ENCODE data around the gene BCL7C. TPM values are rescaled to one million over a fixed set of nuclear protein-coding genes. Genes with fewer than 3 reads are reported as not detected.
A peak's percentile ranks its signal among the peaks of the same experiment; 100 is the strongest.

Gene BCL7C
- total RNA-seq, 2 donors from 2014 or later, result 19.9 to 34.5 TPM

- intact Hi-C loops (cut with DNase I), result loop anchor here (5.0 to 10.0 kb wide), 2 partner anchors 55 to 198 kb away; no protein-coding TSS in a partner anchor
Observed at GRCh38 chr16:30902029-30902972, 8.4 kb upstream of the BCL7C start.

GRCh38 chr16:30901201-30902028, 7.5 kb upstream of the BCL7C start:
- no peak for TF ChIP-seq CTCF (IDR thresholded peaks at IDR 0.05)
- intact Hi-C loops (cut with DNase I), result loop anchor here (5.0 to 10.0 kb wide), 2 partner anchors 54 to 197 kb away; no protein-coding TSS in a partner anchor

More at GRCh38 chr16:30902029-30902972, 8.4 kb upstream of the BCL7C start:
- TF ChIP-seq CTCF (IDR thresholded peaks at IDR 0.05), result no peak
- peak overlapping the region; percentile 55 for H3K4me3 ChIP-seq
- H3K9ac ChIP-seq (ENCODE audit: low read depth in 2 of 2, low read length in 2 of 2), result peak overlapping the region; percentile 71 to 90
- no peaks in the 10 kb centered on the region for H3K36me3 ChIP-seq
- H3K27ac ChIP-seq, result peak overlapping the region; percentile 84
- DNase-seq, result peak; percentile 67
- peaks cover under 1% of the 10 kb centered on the region for H3K4me1 ChIP-seq
- H3K27me3 ChIP-seq, result no peaks in the 10 kb centered on the region
- no peaks in the 10 kb centered on the region for H3K9me3 ChIP-seq

GRCh38 chr16:30900588-30900987, 6.7 kb upstream of the BCL7C start:
- Histone ChIP-seq H3K36me3 (no peaks in the 10 kb centered on the region), H3K9ac (ENCODE audit: low read depth in 2 of 2, low read length in 2 of 2) (no peak overlapping the region), H3K9me3 (no peaks in the 10 kb centered on the region), H3K4me3 (no peak overlapping the region), H3K4me1 (peaks cover 3% of the 10 kb centered on the region), H3K27ac (no peak overlapping the region), H3K27me3 (no peaks in the 10 kb centered on the region)
- DNase-seq, result no peak
- TF ChIP-seq CTCF (IDR thresholded peaks at IDR 0.05), result no peak
- intact Hi-C loops (cut with DNase I), result loop anchor here (5.0 to 10.0 kb wide), 2 partner anchors 53 to 196 kb away; no protein-coding TSS in a partner anchor

More at GRCh38 chr16:30901201-30902028, 7.5 kb upstream of the BCL7C start:
- Histone ChIP-seq H3K4me1 (peaks cover 3% of the 10 kb centered on the region), H3K9me3 (no peaks in the 10 kb centered on the region), H3K9ac (ENCODE audit: low read depth in 2 of 2, low read length in 2 of 2) (peak overlapping the region; percentile 71 to 90), H3K36me3 (no peaks in the 10 kb centered on the region), H3K27me3 (no peaks in the 10 kb centered on the region), H3K27ac (peak overlapping the region; percentile 67), H3K4me3 (peak overlapping the region; percentile 38)
- DNase-seq, result no peak

GRCh38 chr16:30899794-30900193, 5.9 kb upstream of the BCL7C start:
- no peak for DNase-seq
- no peak for TF ChIP-seq CTCF (IDR thresholded peaks at IDR 0.05)
- Histone ChIP-seq H3K9me3 (no peaks in the 10 kb centered on the region), H3K27ac (no peak overlapping the region), H3K4me3 (no peak overlapping the region), H3K9ac (ENCODE audit: low read depth in 2 of 2, low read length in 2 of 2) (no peak overlapping the region), H3K27me3 (no peaks in the 10 kb centered on the region), H3K4me1 (peaks cover 5% of the 10 kb centered on the region), H3K36me3 (no peaks in the 10 kb centered on the region)
- intact Hi-C loops (cut with DNase I), result loop anchor here (5.0 to 10.0 kb wide), 2 partner anchors 52 to 195 kb away; no protein-coding TSS in a partner anchor

Measured in colonic mucosa (tissue), 4 donors.